Calu3 (cell line): Measurements from ENCODE around the gene NUP62. TPM values are rescaled to one million over a fixed set of nuclear protein-coding genes. Genes with fewer than 3 reads are reported as not detected.
"Not testable (repeated sequence)": the region's sequence is repeated elsewhere in the genome, so short reads cannot be mapped to it uniquely, and the experiment has no call there.

Experiments
- BruUV-seq: library from RNA; stranded (reverse); fragments of 400-500 nt; replicated peaks from 2 replicates; lab custom pipeline; 2021; lab: Mats Ljungman, UMichigan
- CTCF ChIA-PET: fragments of 300-600 bp; sonication (Branson Sonifier 250); formaldehyde crosslinking; loops from one replicate; lab custom pipeline; 2022; ENCODE audit warnings: antibody characterized with exemption; lab: Charles Lee
- DNase-seq: peaks from one replicate; pipeline ENCODE4 v3.0.0; 2022
- H3K27ac Mint-ChIP-seq: one replicate; pipeline ENCODE4 v1.8.0; 2022; ENCODE audit warnings: mixed read lengths; ENCODE audit not compliant: unreplicated experiment
- H3K27me3 Mint-ChIP-seq: one replicate; pipeline ENCODE4 v1.8.0; 2022; ENCODE audit warnings: mixed read lengths; ENCODE audit not compliant: unreplicated experiment
- H3K36me3 Mint-ChIP-seq: one replicate; pipeline ENCODE4 v1.8.0; 2022; ENCODE audit warnings: mild to moderate bottlenecking, moderate library complexity, mixed read lengths; ENCODE audit not compliant: insufficient read depth, unreplicated experiment
- H3K4me1 Mint-ChIP-seq: one replicate; pipeline ENCODE4 v1.8.0; 2022; ENCODE audit warnings: mild to moderate bottlenecking, low read depth, mixed read lengths; ENCODE audit not compliant: unreplicated experiment
- H3K4me3 Mint-ChIP-seq: one replicate; pipeline ENCODE4 v1.8.0; 2022; ENCODE audit warnings: mild to moderate bottlenecking, low read depth, moderate library complexity, mixed read lengths; ENCODE audit not compliant: unreplicated experiment
- H3K9me3 Mint-ChIP-seq: one replicate; pipeline ENCODE4 v1.8.0; 2022; ENCODE audit warnings: low read depth, mixed read lengths; ENCODE audit not compliant: unreplicated experiment
- CTCF ChIP-seq: fragments of 200-600 bp; IDR thresholded peaks from one replicate; pipeline ENCODE4 v1.8.0; 2022; ENCODE audit warnings: antibody characterized with exemption; ENCODE audit not compliant: unreplicated experiment
- intact Hi-C: fragments of 100-400 bp; cut with micrococcal nuclease; formaldehyde crosslinking; loops from one replicate; pipeline ENCODE4 v1.10.0; 2022; ENCODE audit not compliant: unreplicated experiment
- total RNA-seq: library from RNA; stranded (reverse); gene quantifications from 2 replicates; pipeline ENCODE4 v1.2.3, GENCODE V29; 2022

The NUP62 gene
- total RNA-seq, 1 experiment from 2014 or later = 124 TPM

DNA sequence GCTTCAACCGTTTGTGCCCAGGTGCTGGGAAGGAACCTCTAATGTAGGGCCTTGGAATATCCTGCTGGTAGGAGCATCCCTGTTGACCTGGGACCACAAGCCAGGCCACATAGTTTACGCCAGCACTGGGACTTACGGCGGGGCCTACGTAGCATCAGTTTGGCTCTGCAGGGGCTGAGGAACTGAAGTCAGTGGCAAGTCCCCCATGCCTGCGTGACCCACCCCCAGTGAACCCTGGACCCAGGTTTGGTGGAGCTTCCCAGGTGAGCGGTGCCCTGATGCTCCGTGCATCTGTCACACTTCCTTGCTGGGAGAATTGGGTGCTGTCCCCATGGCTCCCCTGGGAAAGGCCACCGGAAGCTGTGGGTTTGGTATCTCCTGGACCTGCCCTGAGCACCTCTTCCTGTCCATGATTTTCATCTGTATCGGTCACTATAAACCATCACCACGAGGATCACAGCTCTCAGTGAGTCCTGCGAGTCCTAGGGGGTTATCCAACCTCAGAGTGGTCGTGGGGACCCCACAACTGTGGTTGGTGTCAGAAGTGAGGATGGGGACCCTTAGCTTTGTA, 21.7 kb upstream of the NUP62 start:
- CTCF ChIA-PET = interaction anchor here (0.5 to 0.6 kb wide), 2 partner anchors 14 to 16 kb away, joined by 3 read pairs; no protein-coding TSS in a partner anchor
- Mint-ChIP-seq H3K9me3 (no peaks in the 10 kb centered on the region), H3K27me3 (peaks cover 49% of the 10 kb centered on the region), H3K4me1 (peaks cover 14% of the 10 kb centered on the region), H3K27ac (no peak overlapping the region), H3K4me3 (no peak overlapping the region), H3K36me3 (peaks cover 4% of the 10 kb centered on the region)
- no peak for TF ChIP-seq CTCF
- no TSS peak for BruUV-seq
- DNase-seq = no peak
- intact Hi-C loops = no loop called here

- intact Hi-C loops = no loop called here
- Mint-ChIP-seq H3K27me3 (peaks cover 44% of the 10 kb centered on the region), H3K9me3 (no peaks in the 10 kb centered on the region), H3K4me3 (no peak overlapping the region), H3K27ac (no peak overlapping the region), H3K4me1 (peaks cover 14% of the 10 kb centered on the region), H3K36me3 (peaks cover 4% of the 10 kb centered on the region)
- CTCF ChIA-PET = no interaction called here
- no peak for DNase-seq
- TF ChIP-seq CTCF = no peak
- BruUV-seq = no TSS peak
Observed at GRCh38 chr19:49950590-49950948, 21.3 kb upstream of the NUP62 start.

DNA sequence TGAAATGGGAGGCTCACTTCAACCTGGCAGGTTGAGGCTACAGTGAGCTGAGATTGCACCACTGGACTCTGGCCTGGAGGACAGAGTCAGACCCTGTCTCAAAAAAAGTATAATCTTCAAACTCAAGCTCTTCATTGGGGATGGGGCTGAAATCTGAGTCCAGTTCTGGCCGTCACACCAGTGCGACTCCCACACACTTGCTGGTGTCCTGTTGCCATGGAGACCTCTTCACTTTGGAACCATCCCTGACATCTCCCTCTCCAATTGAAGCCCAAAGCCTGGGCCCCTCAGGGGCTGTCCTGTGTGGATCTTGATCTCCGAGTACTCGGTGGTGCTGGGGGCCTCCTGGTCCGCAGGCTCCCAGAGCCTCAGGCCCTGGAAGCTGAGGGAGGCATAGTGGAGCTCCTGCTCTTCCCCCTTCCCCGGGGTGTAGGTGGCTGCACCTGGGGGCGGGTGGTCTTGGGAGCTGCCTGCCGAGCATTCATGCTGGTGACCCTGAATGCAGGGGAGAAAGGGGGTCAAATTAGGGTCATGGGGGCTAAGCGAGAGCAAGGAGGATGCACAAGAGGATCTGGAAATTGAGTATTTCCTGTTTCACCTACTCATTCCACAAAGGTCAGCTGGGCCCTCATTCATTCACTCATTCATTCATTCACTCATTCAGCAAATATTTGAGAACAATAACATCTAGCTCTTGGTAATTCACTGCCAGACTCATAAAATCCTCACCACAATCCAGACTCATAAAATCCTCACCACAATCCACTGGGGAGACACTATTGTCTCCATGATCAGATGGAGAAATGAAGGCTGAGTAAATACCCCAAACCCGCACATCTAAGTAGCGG, 20.7 kb upstream of the NUP62 start:
- no TSS peak for BruUV-seq
- Mint-ChIP-seq H3K4me1 (peaks cover 14% of the 10 kb centered on the region), H3K27ac (no peak overlapping the region), H3K9me3 (no peaks in the 10 kb centered on the region), H3K4me3 (no peak overlapping the region), H3K36me3 (peaks cover 4% of the 10 kb centered on the region), H3K27me3 (peaks cover 40% of the 10 kb centered on the region)
- CTCF ChIA-PET = no interaction called here
- DNase-seq = no peak
- TF ChIP-seq CTCF = no peak
- intact Hi-C loops = no loop called here

- CTCF ChIA-PET = no interaction called here
- H3K9me3 Mint-ChIP-seq = no peaks in the 10 kb centered on the region
- no peak for DNase-seq
- peaks cover 9% of the 10 kb centered on the region for H3K4me1 Mint-ChIP-seq
- H3K4me3 Mint-ChIP-seq = no peak overlapping the region
- H3K27me3 Mint-ChIP-seq = peaks cover 56% of the 10 kb centered on the region
- H3K36me3 Mint-ChIP-seq = peaks cover 4% of the 10 kb centered on the region
- no peak for TF ChIP-seq CTCF
- BruUV-seq = no TSS peak
- intact Hi-C loops = loop anchor here (2.0 kb wide), 1 partner anchor 78 kb away; the partner anchor contains the start of gene VRK3
- H3K27ac Mint-ChIP-seq = no peak overlapping the region
Observed at GRCh38 chr19:49946415-49946814, 17.1 kb upstream of the NUP62 start.

- not testable (repeated sequence) for BruUV-seq
- H3K4me1 Mint-ChIP-seq = peaks cover 13% of the 10 kb centered on the region
Observed at GRCh38 chr19:49944567-49944966, 15.3 kb upstream of the NUP62 start.

More at GRCh38 chr19:49944567-49944966, 15.3 kb upstream of the NUP62 start:
- H3K27ac Mint-ChIP-seq, H3K36me3 Mint-ChIP-seq, intact Hi-C loops, H3K9me3 Mint-ChIP-seq, DNase-seq, H3K4me3 Mint-ChIP-seq, CTCF ChIA-PET: not testable (repeated sequence)
- H3K27me3 Mint-ChIP-seq = peaks cover 47% of the 10 kb centered on the region
